H9 (cell line): ENCODE results near the gene KRTAP5-9. TPM values are rescaled to one million over a fixed set of nuclear protein-coding genes. Genes with fewer than 3 reads are reported as not detected.

Source experiments
- DNase-seq: peaks from one replicate; pipeline ENCODE4 v3.0.0-alpha.2; 2017
- H2AFZ ChIP-seq: one replicate; pipeline ENCODE4 v1.6.1; 2013; ENCODE audit warnings: mild to moderate bottlenecking, low read length, control low read depth, moderate library complexity
- H2AK5ac ChIP-seq: 2 replicates; pipeline ENCODE4 v1.6.1; 2013; ENCODE audit warnings: low read length, control low read depth, mixed read lengths; ENCODE audit not compliant: insufficient read length
- H2BK120ac ChIP-seq: one replicate; pipeline ENCODE4 v1.6.1; 2013; ENCODE audit warnings: low read depth, mild to moderate bottlenecking, low read length, control low read depth, inconsistent platforms; ENCODE audit not compliant: poor library complexity, severe bottlenecking
- H2BK12ac ChIP-seq: 2 replicates; pipeline ENCODE4 v1.6.1; 2013; ENCODE audit warnings: low read length, control low read depth, mixed read lengths, low read depth; ENCODE audit not compliant: insufficient read length
- H2BK15ac ChIP-seq: 2 replicates; pipeline ENCODE4 v1.6.1; 2013; ENCODE audit warnings: low read depth, low read length, control low read depth
- H2BK20ac ChIP-seq: one replicate; pipeline ENCODE4 v1.6.1; 2013; ENCODE audit warnings: low read depth, mild to moderate bottlenecking, low read length, control low read depth, inconsistent platforms; ENCODE audit not compliant: poor library complexity, severe bottlenecking
- H2BK5ac ChIP-seq: 2 replicates; pipeline ENCODE4 v1.6.1; 2013; ENCODE audit warnings: low read length, control low read depth, mixed read lengths; ENCODE audit not compliant: insufficient read length
- H3K14ac ChIP-seq: 2 replicates; pipeline ENCODE4 v1.6.1; 2013; ENCODE audit warnings: low read length, control low read depth; ENCODE audit not compliant: insufficient read depth
- H3K18ac ChIP-seq: 2 replicates; pipeline ENCODE4 v1.6.1; 2013; ENCODE audit warnings: low read depth, mild to moderate bottlenecking, mixed read lengths, low read length, control low read depth; ENCODE audit not compliant: insufficient read length
- H3K23ac ChIP-seq: 2 replicates; pipeline ENCODE4 v1.6.1; 2013; ENCODE audit warnings: low read length, control low read depth, mixed read lengths, low read depth; ENCODE audit not compliant: insufficient read length
- H3K23me2 ChIP-seq: 2 replicates; pipeline ENCODE4 v1.6.1; 2013; ENCODE audit warnings: low read depth, mild to moderate bottlenecking, mixed read lengths, low read length, control low read depth; ENCODE audit not compliant: insufficient read length, poor library complexity, severe bottlenecking
- H3K27ac ChIP-seq: 2 replicates; pipeline ENCODE4 v1.5.1; 2013; ENCODE audit warnings: low read length, control low read depth, mixed read lengths, low read depth; ENCODE audit not compliant: insufficient read length
- H3K27me3 ChIP-seq: 2 replicates; pipeline ENCODE4 v1.6.1; 2013; ENCODE audit warnings: low read length, control low read depth, inconsistent platforms; ENCODE audit not compliant: insufficient read depth
- H3K4ac ChIP-seq: 2 replicates; pipeline ENCODE4 v1.6.1; 2013; ENCODE audit warnings: low read depth, mild to moderate bottlenecking, control low read depth, inconsistent platforms, low read length, moderate library complexity
- H3K4me1 ChIP-seq: 2 replicates; pipeline ENCODE4 v1.6.1; 2013; ENCODE audit warnings: low read length, control low read depth, inconsistent platforms; ENCODE audit not compliant: insufficient read depth
- H3K4me2 ChIP-seq: 2 replicates; pipeline ENCODE4 v1.6.1; 2013; ENCODE audit warnings: low read length, control low read depth, mixed read lengths; ENCODE audit not compliant: insufficient read length, insufficient read depth
- H3K56ac ChIP-seq: 2 replicates; pipeline ENCODE4 v1.6.1; 2013; ENCODE audit warnings: low read depth, mild to moderate bottlenecking, mixed read lengths, low read length, control low read depth; ENCODE audit not compliant: insufficient read length
- H3K79me1 ChIP-seq: 2 replicates; pipeline ENCODE4 v1.6.1; 2013; ENCODE audit warnings: low read depth, mild to moderate bottlenecking, moderate library complexity, low read length, control low read depth, inconsistent platforms; ENCODE audit not compliant: insufficient read depth, poor library complexity, severe bottlenecking
- H3K79me2 ChIP-seq: 2 replicates; pipeline ENCODE4 v1.6.1; 2013; ENCODE audit warnings: low read length, control low read depth, inconsistent platforms; ENCODE audit not compliant: insufficient read depth
- H3K9ac ChIP-seq: 2 replicates; pipeline ENCODE4 v1.6.1; 2013; ENCODE audit warnings: low read length, control low read depth, mixed read lengths; ENCODE audit not compliant: insufficient read length; ENCODE audit errors: extremely low read depth
- H3K9me3 ChIP-seq: one replicate; pipeline ENCODE4 v1.6.1; 2013; ENCODE audit warnings: low read depth, low read length, inconsistent platforms; ENCODE audit not compliant: control insufficient read depth
- H3T11ph ChIP-seq: one replicate; pipeline ENCODE4 v1.6.1; 2013; ENCODE audit warnings: mild to moderate bottlenecking, low read length, control low read depth, inconsistent platforms
- H4K20me1 ChIP-seq: one replicate; pipeline ENCODE4 v1.6.1; 2013; ENCODE audit not compliant: control insufficient read depth, insufficient read length, insufficient read depth
- H4K5ac ChIP-seq: 2 replicates; pipeline ENCODE4 v1.6.1; 2013; ENCODE audit warnings: low read depth, mild to moderate bottlenecking, mixed read lengths, low read length, control low read depth; ENCODE audit not compliant: insufficient read length
- H4K8ac ChIP-seq: replicated peaks from 2 replicates; pipeline ENCODE4 v1.6.1; 2013; ENCODE audit warnings: low read length, control low read depth, mixed read lengths, low read depth; ENCODE audit not compliant: insufficient read length
- H4K91ac ChIP-seq: 2 replicates; pipeline ENCODE4 v1.6.1; 2013; ENCODE audit warnings: low read depth, mild to moderate bottlenecking, moderate library complexity, mixed read lengths, low read length, control low read depth; ENCODE audit not compliant: insufficient read length
- H3K27ac Mint-ChIP-seq, 3 experiments: 2 replicates in 2 of 3; 3 replicates in 1 of 3; pipeline ENCODE4 v1.8.0; 2020 to 2021; ENCODE audit warnings: mixed read lengths in 3 of 3, mild to moderate bottlenecking in 1 of 3, moderate library complexity in 1 of 3
- H3K27me3 Mint-ChIP-seq: 2 replicates; pipeline ENCODE4 v1.8.0; 2021; ENCODE audit warnings: low read depth, mild to moderate bottlenecking, moderate library complexity, mixed read lengths
- H3K36me3 Mint-ChIP-seq, 3 experiments: 2 replicates in 2 of 3; 3 replicates in 1 of 3; pipeline ENCODE4 v1.8.0; 2020 to 2021; ENCODE audit warnings: low read depth in 3 of 3, mixed read lengths in 3 of 3; ENCODE audit not compliant: insufficient read depth in 1 of 3
- H3K4me1 Mint-ChIP-seq, 2 experiments: 2 replicates each; pipeline ENCODE4 v1.8.0; 2020; ENCODE audit warnings: mixed read lengths in 2 of 2
- H3K4me3 Mint-ChIP-seq, 2 experiments: 2 replicates in 1 of 2; 3 replicates in 1 of 2; pipeline ENCODE4 v1.8.0; 2020 to 2021; ENCODE audit warnings: mild to moderate bottlenecking in 2 of 2, mixed read lengths in 2 of 2, moderate library complexity in 1 of 2
- H3K9me3 Mint-ChIP-seq, 2 experiments: 2 replicates in 1 of 2; 3 replicates in 1 of 2; pipeline ENCODE4 v1.8.0; 2020; ENCODE audit warnings: mild to moderate bottlenecking in 2 of 2, mixed read lengths in 2 of 2, moderate library complexity in 1 of 2
- WGBS: extraction: QIAGEN DNeasy Blood & Tissue Kit; methylation state at CpG from one replicate; pipeline ENCODE4 v1.1.7; 2013; ENCODE audit warnings: missing lambda C conversion rate, low lambda C conversion rate, mixed read lengths; ENCODE audit not compliant: insufficient read length; ENCODE audit errors: extremely low coverage; 5-methylcytosine and 5-hydroxymethylcytosine counted together
- total RNA-seq: library from RNA; stranded (reverse); gene quantifications from 2 replicates; pipeline ENCODE4 v1.2.1, GENCODE V29; 2021
- TF ChIP-seq, protein P1 (sequence below): fragments of 200-600 bp; sonication (generic); conservative IDR thresholded peaks from 3 replicates; pipeline ENCODE4 v1.8.0; 2021; ENCODE audit warnings: antibody characterized with exemption, mild to moderate bottlenecking

Gene KRTAP5-9
- total RNA-seq, 1 experiment from 2014 or later = not detected

DNA sequence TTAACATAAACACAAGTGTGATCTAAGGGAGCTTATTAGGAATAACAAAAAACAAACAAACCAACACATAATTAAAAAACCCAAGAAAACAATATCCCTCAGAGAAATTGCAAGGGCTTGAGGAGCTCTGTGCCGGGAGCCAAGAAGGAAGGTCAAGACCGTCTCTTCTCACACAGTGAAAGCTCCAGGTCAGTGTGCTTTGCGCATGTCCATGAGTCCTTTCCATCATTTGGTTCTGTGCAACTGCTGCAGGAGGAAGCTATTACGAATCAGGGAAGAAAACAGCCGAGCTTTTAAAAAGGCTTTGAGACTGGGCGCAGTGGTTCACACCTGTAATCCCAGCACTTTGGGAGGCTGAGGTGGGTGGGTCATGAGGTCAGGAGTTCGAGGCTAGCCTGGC lies 5.8 kb upstream of the KRTAP5-9 start:
- H3K27me3 Mint-ChIP-seq = peaks cover 34% of the 10 kb centered on the region
- Histone ChIP-seq H3K27me3 (no peaks in the 10 kb centered on the region), H3K9ac (no peak overlapping the region), H2BK15ac (no peak overlapping the region), H3K4me2 (no peak overlapping the region), H2BK5ac (no peak overlapping the region), H3K79me2 (no peaks in the 10 kb centered on the region), H3K23ac (no peak overlapping the region), H2BK20ac (no peak overlapping the region), H3K9me3 (no peaks in the 10 kb centered on the region), H3K4ac (no peak overlapping the region), H4K5ac (no peak overlapping the region), H2AFZ (no peak overlapping the region), H3K56ac (no peak overlapping the region), H3K79me1 (no peaks in the 10 kb centered on the region), H2BK120ac (no peak overlapping the region), H3K18ac (no peak overlapping the region), H4K20me1 (no peaks in the 10 kb centered on the region), H3K23me2 (no peaks in the 10 kb centered on the region), H4K8ac (no peak overlapping the region), H3K14ac (no peak overlapping the region), H3K4me1 (no peaks in the 10 kb centered on the region), H3K27ac (no peak overlapping the region), H3T11ph (no peak overlapping the region), H2AK5ac (no peak overlapping the region), H2BK12ac (no peak overlapping the region), H4K91ac (no peak overlapping the region)
- no peak overlapping the region for H3K27ac Mint-ChIP-seq
- peaks cover 27 to 28% of the 10 kb centered on the region in 2 experiments for H3K4me1 Mint-ChIP-seq
- H3K9me3 Mint-ChIP-seq = peaks cover 14 to 16% of the 10 kb centered on the region in 2 experiments
- H3K4me3 Mint-ChIP-seq = no peak overlapping the region
- TF ChIP-seq, protein P1, sequence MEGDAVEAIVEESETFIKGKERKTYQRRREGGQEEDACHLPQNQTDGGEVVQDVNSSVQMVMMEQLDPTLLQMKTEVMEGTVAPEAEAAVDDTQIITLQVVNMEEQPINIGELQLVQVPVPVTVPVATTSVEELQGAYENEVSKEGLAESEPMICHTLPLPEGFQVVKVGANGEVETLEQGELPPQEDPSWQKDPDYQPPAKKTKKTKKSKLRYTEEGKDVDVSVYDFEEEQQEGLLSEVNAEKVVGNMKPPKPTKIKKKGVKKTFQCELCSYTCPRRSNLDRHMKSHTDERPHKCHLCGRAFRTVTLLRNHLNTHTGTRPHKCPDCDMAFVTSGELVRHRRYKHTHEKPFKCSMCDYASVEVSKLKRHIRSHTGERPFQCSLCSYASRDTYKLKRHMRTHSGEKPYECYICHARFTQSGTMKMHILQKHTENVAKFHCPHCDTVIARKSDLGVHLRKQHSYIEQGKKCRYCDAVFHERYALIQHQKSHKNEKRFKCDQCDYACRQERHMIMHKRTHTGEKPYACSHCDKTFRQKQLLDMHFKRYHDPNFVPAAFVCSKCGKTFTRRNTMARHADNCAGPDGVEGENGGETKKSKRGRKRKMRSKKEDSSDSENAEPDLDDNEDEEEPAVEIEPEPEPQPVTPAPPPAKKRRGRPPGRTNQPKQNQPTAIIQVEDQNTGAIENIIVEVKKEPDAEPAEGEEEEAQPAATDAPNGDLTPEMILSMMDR = no peak
- WGBS = no CpG with 5 or more reads among the region's 7 CpGs
- no peak for DNase-seq
- H3K36me3 Mint-ChIP-seq = peaks cover 5 to 25% (median 12%) of the 10 kb centered on the region in 3 experiments; a peak in 6 of 7 replicates
